Measurements from ENCODE around the gene UNKL.

UNKL gene

GRCh38 chr16:1320658-1321240 is 93.8 kb downstream of the UNKL start:
- DNase-seq, result no peak

DNA sequence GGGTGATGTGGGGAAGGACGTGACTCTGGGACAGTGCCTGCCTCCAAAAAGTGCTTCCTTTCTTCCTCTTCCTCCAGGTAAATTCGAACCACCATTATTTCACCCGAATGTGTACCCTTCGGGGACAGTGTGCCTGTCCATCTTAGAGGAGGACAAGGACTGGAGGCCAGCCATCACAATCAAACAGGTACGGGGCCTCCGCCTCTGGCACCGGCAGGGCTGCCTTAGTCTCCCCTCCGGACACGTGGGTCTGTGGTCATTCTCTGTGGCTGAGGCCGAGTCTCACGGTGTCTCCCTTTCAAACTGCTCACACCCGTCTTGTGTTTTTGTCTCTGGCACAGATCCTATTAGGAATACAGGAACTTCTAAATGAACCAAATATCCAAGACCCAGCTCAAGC is 94.4 kb downstream of the UNKL start:
- no peak for DNase-seq

DNA sequence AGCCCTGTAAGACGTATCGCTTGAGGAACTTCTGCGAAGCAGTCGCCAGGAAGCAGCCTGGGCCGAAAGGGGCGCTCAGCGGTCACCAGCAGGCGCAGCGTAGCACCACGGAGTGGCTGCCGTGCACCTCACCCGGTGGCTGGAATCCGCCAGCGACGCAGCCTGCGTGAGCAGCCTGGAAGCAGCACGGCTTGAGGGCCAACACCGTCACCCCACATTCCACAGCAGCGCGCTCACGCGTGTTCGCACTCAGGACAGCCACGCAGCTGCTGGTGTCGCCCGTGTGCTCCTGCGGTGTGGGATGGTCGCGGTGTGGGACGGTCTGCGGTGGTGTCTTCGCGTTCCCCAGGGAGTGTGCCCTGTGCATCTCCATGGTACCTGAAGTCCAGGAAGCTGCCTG is 95.5 kb downstream of the UNKL start:
- no peak for DNase-seq

DNA sequence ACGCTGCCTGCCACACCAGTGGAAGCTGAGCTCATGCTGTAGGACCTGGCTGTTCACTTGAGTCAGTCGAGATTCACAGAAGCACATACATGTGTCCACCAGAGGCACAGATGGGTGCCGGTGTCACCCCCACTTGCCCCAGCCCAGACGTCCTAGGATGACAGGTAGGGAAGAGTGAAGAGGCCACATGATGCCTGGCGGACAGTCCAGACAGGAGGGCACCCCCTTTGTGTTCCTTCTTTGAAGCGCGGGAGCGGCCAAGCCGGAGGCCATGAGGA is 96.3 kb downstream of the UNKL start:
- DNase-seq, result no peak

DNA sequence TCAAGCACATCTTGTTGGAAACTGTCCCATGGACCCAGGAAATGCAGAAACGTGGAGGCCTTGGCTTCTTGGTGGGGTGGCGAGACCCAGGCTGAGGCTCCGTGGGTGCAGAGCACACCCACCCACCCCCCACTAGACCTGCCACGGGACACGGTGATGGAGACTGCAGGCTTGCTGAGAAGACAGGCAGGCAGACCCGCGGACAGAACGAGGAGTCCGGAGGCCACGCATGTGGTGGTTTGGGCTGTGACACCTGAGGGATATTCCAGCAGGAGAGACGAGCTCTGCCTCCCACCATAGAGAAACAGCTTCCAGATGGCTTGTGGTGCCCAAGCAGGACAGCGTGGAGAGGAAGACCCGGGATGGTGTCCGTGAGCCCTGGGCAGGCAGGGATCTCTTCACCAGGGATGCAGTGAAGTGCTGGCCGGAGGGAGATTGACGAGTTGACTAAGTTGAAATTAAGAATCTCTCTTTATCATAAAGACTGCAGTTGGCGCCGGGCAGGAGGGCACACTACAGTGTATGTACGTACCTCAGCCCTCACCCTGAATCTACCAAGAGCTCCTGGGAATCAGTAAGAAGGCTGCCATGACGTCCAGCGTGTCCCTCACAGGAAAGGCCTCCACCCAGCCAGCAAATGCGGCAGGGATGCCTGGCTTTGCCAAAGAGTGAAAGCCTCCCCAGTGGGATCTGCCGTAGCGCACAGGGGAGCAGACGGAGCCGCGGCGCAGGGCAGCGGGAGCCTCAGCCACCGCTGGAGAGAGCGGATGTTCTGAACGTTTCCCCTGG is 96.8 kb downstream of the UNKL start:
- no peak for DNase-seq

- DNase-seq, result no peak
Observed at GRCh38 chr16:1316033-1316405, 98.5 kb downstream of the UNKL start.

- no peak for DNase-seq
Observed at GRCh38 chr16:1315081-1316032, 99.1 kb downstream of the UNKL start.

GRCh38 chr16:1314399-1315068 is 100.0 kb downstream of the UNKL start:
- no peak for DNase-seq

DNA sequence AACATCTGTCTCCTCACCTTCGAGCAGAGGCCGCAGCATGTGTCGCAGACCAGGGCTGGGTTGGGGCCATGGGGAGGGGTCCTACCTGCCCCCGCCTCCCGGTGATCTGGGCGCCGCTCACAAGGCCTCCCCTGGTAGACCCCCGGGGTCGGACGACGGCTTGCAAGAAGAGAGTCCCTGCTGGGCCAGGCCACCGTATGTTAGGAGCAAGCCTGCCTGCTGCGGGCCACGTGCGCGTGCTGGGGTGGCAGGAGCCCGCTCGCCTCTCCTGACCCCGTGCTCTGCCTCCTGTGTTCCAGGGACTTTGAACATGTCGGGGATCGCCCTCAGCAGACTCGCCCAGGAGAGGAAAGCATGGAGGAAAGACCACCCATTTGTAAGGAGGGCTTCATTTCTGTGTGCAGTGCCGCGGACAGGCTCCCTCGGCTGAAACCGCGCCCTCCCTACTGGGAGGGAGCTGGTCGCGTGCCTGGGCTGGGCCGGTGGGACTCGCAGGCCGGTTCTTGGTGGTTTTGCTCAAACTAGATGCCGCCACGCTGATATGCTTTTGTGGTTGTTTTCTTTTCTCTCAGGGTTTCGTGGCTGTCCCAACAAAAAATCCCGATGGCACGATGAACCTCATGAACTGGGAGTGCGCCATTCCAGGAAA is 100.7 kb downstream of the UNKL start:
- DNase-seq, result no peak

All from NCI-H187 (cell line).